GM18505 (cell line): ENCODE measurements around the gene LZTS2.

Experiments
- ATAC-seq: cut with Tn5 transposase; IDR thresholded peaks from one replicate; pipeline ENCODE4 v1.9.1; 2021; ENCODE audit not compliant: unreplicated experiment
- POLR2A ChIP-seq: IDR thresholded peaks from 4 replicates; pipeline ENCODE4 v1.6.1; 2011; ENCODE audit warnings: borderline replicate concordance; ENCODE audit not compliant: insufficient read depth, insufficient read length; ENCODE audit errors: extremely low read depth

Gene LZTS2, protein sequence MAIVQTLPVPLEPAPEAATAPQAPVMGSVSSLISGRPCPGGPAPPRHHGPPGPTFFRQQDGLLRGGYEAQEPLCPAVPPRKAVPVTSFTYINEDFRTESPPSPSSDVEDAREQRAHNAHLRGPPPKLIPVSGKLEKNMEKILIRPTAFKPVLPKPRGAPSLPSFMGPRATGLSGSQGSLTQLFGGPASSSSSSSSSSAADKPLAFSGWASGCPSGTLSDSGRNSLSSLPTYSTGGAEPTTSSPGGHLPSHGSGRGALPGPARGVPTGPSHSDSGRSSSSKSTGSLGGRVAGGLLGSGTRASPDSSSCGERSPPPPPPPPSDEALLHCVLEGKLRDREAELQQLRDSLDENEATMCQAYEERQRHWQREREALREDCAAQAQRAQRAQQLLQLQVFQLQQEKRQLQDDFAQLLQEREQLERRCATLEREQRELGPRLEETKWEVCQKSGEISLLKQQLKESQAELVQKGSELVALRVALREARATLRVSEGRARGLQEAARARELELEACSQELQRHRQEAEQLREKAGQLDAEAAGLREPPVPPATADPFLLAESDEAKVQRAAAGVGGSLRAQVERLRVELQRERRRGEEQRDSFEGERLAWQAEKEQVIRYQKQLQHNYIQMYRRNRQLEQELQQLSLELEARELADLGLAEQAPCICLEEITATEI

DNA sequence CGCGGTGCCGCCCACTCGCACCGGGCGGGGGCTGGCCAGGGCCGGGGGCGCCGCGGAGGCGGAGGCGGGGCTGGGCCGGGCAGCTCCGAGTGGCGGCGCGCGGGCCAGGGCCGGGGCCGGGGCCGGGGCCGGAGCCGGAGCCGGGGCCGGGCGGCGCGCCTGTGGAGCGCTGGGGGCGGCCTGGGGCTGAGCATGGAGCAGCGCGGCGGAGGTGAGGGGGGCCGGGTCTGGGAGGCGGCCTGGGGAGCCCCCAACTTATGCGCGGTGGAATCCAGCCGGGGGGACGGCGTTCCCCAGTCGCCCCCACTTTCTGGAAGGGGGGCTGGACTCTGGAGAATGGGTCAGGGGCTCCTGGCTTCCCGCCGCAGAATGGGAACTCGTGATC lies at the start of gene LZTS2:
LZTS2 (plus strand) TSS at position 67 of the 385 bp plus-strand sequence. CDS start 2,731 bp downstream, outside the sequence.
- no peak for TF ChIP-seq POLR2A
- ATAC-seq, result no peak

DNA sequence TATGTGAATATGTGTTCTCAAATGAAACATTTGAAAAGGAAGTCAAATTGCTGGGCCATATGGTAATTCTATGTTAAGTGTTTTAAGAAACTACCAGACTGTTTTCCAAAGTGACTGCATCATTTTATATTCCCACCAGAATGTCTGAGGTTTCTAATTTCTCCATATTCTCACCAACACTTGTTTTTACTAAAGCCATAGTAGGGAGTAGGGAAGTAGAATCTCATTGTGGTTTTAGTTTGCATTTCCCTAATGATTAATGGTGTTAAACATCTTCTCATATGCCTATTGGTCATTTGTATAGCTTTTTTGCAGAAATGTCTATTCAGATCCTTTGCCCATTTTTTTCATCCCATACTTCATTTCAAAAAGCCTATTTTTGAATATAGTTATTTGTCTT lies 39.4 kb upstream of the LZTS2 start:
- TF ChIP-seq POLR2A, result no peak
- ATAC-seq, result no peak

DNA sequence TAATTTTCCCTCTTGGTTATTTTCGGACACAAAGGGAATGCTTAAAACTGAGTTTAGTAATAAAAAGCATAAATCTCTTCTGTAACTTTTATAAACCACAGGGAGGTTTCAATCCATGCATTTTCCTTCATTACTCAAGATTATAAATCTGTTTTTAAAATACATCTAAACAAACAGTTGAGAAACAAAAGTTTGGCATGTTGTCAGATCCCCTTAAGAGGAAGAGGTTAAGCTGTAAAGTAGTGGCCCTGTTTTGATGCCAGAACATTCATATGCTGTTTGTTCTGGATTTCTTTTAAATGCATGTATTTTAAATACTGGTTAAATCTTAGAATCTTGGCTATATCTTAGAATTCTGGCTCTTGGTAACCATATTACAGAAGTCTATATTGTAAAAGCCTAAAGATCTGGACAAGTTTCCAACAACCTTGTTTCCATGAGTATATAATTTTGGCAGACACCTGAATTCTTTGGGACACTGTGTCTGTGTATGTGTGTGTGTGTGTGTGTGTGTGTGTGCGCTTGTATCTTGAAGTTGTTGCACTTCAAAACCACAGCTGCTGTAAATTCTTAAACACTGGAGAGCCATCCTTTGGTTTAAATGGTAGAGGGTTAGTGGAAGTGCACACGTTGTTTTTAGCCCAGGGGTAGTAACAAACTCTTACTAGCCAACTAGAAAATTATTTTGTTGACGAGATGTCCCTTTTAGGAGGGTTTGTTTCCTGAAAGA lies 37.1 kb upstream of the LZTS2 start:
- ATAC-seq, result no peak
- no peak for TF ChIP-seq POLR2A

DNA sequence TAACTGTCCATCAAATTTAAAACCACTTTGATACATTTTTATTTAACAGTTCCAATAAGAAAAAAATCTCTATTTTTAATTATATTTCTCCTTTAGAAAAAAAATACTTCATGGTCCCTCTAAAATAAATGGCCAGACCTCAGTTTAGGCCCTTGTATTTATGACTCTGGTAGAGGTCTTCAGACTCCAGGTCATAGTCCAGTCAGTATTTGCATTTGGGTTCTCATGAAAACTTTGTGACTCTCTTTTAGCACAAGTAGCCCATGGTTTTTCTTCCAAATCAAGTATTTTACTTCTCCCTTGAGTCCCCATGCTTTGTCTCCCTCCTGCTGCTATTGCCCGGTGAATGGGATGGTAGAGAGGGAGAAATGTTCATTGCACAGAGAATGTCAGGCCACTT lies 35.8 kb upstream of the LZTS2 start:
- TF ChIP-seq POLR2A, result no peak

DNA sequence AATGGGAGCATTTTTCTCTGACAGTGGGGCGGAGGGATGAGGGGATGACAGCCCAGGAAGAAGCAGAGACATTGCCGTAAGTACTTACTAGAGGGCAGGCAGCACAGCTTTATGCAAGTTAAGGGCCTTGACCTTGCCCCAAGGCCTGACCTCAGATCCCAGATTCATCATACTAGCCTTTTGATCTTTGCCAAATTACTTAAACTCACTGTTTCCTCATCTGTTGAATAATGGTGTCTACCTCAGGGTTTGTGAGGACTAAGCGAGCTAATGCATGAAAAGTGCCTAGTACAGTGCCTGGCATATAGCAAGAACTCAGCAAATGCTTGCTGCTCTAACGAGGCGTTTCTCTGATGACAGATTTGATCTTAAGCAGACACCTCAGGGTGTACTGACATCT lies 33.8 kb upstream of the LZTS2 start:
- ATAC-seq, result no peak
- no peak for TF ChIP-seq POLR2A

More for the DNA sequence above, 35.8 kb upstream of the LZTS2 start:
- no peak for ATAC-seq

DNA sequence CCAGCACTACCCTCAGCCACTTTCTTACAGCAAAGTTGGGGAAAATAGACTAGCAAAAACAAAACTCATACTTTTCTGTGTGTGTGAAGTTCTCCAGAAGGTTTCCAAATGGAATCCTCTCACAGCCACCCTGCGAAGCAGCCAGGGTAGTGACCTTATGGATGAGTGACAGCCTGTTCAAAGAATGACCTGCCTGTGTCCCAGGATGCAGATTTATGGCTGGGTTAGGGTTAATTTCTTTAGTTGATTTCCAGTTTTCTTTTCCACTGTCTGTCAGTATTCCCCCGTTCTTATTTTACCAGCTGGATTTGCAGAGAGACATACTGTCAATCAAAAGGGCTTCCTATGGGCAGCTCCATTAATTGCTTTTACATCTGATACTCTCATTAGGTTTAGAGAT lies 32.7 kb upstream of the LZTS2 start:
- ATAC-seq, result no peak
- no peak for TF ChIP-seq POLR2A

DNA sequence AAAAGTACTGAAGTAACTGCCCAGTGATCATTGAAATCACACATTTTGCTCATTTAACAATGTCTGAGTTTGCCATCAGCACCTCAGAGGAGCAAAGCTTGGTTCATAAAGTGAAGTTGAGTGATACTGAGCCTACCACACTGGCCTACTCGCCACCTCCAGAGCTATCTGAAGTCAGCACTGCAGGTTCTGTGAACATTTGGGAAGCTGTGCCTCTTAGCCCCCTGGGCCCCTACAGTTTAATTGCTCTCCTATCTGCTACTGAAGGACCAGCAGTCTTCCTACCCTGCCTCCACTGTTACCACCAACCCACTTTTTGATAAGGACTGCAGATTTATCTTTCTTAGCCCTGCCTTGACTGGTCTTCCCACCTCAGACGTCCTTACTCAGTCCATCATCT lies 32.3 kb upstream of the LZTS2 start:
- ATAC-seq, result no peak
- TF ChIP-seq POLR2A, result no peak

DNA sequence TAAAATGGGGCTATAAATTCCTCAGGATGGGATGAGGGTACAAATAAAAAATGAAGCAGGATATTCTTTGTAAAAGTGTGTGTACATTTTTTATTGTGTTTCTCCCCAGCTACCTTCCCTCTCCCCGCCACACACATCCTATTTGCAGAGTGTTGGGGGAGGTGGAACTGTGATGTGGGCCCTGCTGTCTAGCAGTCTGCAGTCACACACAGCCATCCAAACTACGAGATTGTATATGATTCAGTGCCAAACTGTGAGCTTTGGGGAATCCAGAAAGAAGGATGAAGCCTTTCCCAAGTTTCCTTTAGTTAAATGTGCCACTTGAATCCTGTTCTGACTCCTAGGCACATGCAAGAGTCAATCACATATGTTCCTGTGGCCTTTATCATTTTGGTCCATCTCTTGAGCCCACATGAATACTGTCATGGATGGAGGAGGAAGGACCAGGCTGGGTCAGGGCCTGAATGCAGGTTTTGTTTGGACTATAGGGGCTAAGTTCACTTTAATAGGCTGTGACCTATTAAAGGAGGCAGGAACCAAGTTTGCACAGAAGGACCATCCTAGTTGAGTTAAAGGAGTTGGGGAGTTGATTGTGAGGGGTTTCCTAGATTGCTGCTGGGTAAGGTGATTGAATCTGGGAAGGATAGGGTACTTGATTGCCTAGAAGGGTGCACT lies 31.4 kb upstream of the LZTS2 start:
- TF ChIP-seq POLR2A, result no peak
- ATAC-seq, result no peak

DNA sequence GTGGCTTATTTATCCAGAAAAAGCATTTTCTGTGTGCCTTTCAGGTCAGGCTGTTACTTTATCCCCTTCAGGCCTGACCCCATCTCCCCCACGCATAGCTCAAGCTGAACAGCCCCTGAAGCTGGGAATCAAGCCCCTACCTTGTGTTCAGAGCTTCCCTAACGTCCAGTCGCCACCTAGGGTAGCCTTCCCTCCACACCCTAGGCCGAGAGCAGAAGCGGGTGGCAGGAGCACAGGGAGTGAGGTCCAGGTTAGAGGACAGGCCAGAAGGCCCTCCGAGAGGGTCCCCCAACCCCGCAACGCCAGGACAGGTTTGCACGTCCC lies 30.8 kb upstream of the LZTS2 start:
- TF ChIP-seq POLR2A, result no peak
- no peak for ATAC-seq

DNA sequence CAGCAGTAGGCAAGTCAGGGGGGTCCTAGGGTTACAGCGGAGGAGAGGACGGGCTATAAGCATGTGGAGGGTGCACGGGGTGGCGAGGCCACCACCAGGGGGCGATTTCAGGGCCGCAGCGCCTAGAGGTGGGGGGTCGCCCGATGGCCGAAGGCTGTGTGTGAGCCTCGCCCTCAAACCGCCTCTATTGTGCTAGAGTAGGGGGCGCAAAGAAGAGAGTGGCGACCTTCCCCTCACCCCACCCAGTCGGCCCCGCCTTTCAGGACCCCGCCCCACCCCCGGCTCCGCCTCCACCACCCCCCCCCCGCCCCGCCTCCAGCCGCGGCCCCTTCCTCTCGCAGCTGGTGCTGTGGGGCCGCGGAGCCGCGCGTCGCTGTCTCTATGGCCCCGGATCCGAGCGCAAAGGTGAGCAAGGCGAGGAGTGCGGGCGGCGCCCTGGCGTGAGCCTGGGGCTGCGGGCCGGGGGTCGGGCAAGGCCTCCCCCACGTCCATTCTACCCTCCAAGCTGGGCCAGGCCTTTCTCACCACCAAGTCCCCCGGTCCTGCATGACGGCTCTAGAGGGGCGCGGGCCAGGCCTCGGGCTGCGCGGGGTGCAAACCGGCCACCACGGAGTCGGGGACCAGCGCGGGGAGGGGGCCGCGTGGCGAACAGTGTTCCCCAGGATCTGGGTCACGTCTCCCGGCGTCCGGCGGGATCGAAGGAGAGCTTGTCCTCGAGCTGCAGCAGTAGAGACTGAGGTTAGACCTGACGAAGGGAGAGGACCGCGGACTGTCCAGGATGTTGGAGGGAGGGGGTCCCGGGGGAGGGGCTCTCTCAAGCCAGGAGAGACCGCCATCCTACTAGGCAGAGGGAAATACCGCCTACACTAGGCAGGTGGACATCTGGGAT lies 30.2 kb upstream of the LZTS2 start, which contains the start of gene SEMA4G:
SEMA4G (plus strand) TSS at position 318 of the 889 bp plus-strand sequence. CDS start 3,409 bp downstream, outside the sequence.
- no peak for TF ChIP-seq POLR2A
- no peak for ATAC-seq

DNA sequence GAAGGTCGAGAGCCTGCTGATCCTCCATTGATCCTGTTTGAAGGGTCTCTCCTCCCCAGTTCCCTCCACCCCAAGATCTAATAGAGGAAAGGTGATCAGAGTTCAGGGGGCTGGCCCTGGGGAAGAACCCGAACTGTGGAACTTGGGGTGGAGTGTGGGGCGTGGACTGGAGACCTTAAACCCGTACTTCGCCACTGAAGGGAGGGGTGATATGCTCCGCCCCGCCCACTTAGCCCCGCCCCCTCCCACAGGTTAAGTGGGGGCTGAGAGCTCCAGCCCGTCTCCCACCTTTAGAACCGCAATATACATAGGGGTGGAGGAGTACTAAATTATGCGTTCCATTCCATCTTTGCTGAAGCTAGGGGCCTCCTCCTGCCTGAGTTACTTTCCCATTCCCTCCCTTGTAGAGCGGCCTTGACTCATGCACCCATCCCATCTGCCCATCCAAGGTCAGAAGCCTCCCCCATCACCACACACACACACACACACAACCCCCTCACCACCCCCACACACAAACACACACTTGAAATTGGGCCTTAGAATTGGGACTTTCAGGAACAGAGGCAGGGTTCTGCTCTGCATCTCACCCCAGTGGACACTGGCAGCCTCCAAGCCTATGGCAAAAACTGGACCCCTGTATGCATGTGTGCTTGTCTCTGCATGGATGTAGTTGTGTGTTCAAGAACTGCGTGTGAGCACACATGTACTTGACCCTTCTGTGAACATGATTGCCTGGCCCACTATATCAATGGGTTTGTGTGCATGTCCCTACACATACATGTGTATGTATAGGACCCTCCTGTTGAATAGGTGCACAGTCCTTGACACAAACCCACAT lies 29.3 kb upstream of the LZTS2 start:
- ATAC-seq, result no peak
- no peak for TF ChIP-seq POLR2A

DNA sequence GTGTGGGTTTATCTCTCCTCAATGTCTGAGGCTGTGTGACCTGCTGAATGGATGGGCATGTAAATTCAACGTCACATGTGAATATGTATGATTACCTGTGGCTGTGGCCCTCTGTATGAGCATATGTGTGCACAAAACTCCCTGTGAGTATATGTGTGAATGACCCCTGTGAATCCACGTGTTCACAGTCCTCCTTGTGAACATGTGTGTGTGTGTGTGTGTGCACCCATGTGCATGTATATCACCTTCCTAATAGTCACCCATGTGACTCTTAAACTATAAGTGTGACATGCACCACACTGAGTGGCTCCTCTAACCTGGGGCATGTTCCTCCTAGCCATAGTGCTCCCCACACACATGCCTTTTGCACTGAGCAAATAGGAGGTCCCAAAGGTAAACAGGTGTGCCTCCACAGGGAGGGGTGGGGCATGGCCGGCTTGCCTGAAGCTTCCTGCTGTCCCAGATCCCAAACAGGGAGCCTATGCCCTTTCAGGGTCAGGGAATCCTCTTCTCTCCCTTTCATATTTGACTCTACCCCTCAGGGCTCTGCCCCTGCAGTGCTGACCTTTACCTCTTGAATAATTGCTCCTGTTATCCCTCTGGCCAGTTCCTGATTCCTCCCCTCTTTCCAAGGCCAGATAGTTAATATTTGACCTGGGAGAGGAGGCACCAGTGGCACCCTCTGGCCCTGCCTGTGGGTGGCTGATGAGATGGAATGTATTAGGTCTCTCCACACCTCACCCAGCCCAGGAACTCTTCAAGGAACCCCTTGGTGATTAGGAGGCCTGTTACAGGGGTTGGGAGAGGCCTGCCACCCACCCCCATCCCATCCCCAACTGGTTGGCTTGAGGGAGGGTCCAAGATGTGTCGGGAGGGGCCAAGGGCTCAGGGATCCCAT lies 28.4 kb upstream of the LZTS2 start:
- no peak for ATAC-seq
- no peak for TF ChIP-seq POLR2A
